ENCODE data around the gene ASTN2. TPM values are rescaled to one million over a fixed set of nuclear protein-coding genes. Genes with fewer than 3 reads are reported as not detected.

Gene ASTN2
- total and polyA plus RNA-seq, 2 donors (not counting 3 experiments of a cell fraction or from before 2014, with no cell fraction given) = 1.0 to 1.9 TPM

DNA sequence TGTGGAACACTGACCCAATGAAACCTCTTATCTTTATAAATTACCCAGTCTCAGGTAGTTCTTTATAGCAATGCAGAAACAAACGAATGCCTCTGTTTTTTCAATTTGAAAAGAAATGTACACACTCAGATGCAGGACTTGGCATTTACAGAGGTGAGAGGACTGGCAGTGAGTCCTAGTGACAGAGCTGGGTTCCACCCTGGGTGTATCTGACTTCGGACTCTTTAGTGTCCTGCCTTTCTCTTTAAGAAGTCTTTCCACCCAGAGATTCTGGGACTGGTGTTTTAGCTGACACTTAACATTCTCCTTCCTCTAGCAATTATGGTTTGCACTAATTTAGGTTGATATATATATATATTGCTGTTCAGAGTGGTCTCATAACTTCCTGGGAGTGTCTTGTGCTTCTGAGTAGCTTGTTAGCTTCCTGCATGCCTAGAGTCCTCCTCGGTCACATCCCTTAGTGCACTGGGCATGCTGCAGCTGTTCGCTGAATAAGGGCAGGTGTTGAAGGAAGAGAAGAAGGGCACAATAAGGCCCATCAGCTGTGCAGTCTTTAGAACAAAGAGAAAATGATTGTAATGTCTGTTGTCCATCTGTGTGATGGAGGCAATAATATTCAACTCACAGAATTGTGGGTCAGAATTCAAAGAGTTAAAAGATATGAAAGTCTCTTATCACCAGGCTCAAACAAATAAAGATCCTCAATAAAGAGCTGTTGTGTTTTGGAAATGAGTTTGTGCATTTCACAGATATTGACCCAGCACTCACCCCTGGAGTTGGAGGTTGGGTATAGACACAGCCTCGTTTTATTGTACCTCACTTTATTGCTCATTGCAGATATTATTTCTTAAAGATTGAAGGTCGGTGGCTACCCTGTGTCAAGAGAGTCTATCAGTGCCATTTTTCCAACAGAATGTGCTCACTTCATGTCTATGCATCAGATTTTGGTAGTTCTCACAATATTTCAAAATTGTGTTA is 540.6 kb downstream of the ASTN2 start:
- Histone ChIP-seq H3K9ac (replicated peaks; ENCODE audit: extremely low read depth, insufficient read depth, low read length) (no peak overlapping the region), H3K9me1 (replicated peaks; ENCODE audit: control insufficient read depth, extremely low read depth, insufficient read depth, low read length) (no peaks in the 10 kb centered on the region), H3K27ac (ENCODE audit: insufficient read depth, low read depth, low read length) (no peak overlapping the region), H3K4me2 (ENCODE audit: insufficient read depth, low read length) (no peak overlapping the region), H3K27me3 (ENCODE audit: control insufficient read depth in 2 of 2, insufficient read depth in 2 of 2, low read length in 2 of 2) (no peaks in the 10 kb centered on the region), H3K36me3 (ENCODE audit: control insufficient read depth in 2 of 2, extremely low read depth in 1 of 2, insufficient read depth in 2 of 2, low read length in 2 of 2) (no peaks in the 10 kb centered on the region), H3K4me1 (ENCODE audit: control insufficient read depth, extremely low read depth, insufficient read depth, low read length) (no peaks in the 10 kb centered on the region), H3K79me2 (ENCODE audit: control insufficient read depth, insufficient read depth, low read length) (no peaks in the 10 kb centered on the region), H3K9me3 (replicated peaks; ENCODE audit: control insufficient read depth, insufficient read depth, low read length) (peaks cover 7% of the 10 kb centered on the region), H2AFZ (ENCODE audit: low read depth, low read length) (no peak overlapping the region), H4K20me1 (replicated peaks; ENCODE audit: control insufficient read depth, extremely low read depth, insufficient read depth, low read length) (no peaks in the 10 kb centered on the region), H3K4me3 (replicated peaks in 1 of 3; ENCODE audit: insufficient read depth in 1 of 3, low read depth in 1 of 3, low read length in 3 of 3) (no peak overlapping the region)
- FAIRE-seq (no peak), DNase-seq (ENCODE audit: low read depth, low spot score) (no peak)
- intact Hi-C loops (cut with micrococcal nuclease) = no loop called here
- no peak for TF ChIP-seq FOS (IDR thresholded peaks at IDR 0.05; ENCODE audit: borderline replicate concordance, insufficient read depth, low read length)
- TF ChIP-seq GATA2 (IDR thresholded peaks at IDR 0.05; ENCODE audit: insufficient read depth, insufficient read length, low read depth, low read length) = no peak
- no peak for TF ChIP-seq MYC (IDR thresholded peaks at IDR 0.05; ENCODE audit: low read depth, low read length)
- no peak for TF ChIP-seq POLR2A (IDR thresholded peaks at IDR 0.05; ENCODE audit: low read depth, low read length)
- no peak for TF ChIP-seq JUN (IDR thresholded peaks at IDR 0.05; ENCODE audit: borderline replicate concordance, insufficient read depth, insufficient read length, low read depth)
- TF ChIP-seq EZH2 (IDR thresholded peaks at IDR 0.05; ENCODE audit: borderline replicate concordance, low read depth, low read length, severe bottlenecking) = no peak
- TF ChIP-seq, protein P1, sequence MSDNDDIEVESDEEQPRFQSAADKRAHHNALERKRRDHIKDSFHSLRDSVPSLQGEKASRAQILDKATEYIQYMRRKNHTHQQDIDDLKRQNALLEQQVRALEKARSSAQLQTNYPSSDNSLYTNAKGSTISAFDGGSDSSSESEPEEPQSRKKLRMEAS (IDR thresholded peaks at IDR 0.05; ENCODE audit: insufficient read depth, insufficient read length) = no peak
- TF ChIP-seq, protein P2, sequence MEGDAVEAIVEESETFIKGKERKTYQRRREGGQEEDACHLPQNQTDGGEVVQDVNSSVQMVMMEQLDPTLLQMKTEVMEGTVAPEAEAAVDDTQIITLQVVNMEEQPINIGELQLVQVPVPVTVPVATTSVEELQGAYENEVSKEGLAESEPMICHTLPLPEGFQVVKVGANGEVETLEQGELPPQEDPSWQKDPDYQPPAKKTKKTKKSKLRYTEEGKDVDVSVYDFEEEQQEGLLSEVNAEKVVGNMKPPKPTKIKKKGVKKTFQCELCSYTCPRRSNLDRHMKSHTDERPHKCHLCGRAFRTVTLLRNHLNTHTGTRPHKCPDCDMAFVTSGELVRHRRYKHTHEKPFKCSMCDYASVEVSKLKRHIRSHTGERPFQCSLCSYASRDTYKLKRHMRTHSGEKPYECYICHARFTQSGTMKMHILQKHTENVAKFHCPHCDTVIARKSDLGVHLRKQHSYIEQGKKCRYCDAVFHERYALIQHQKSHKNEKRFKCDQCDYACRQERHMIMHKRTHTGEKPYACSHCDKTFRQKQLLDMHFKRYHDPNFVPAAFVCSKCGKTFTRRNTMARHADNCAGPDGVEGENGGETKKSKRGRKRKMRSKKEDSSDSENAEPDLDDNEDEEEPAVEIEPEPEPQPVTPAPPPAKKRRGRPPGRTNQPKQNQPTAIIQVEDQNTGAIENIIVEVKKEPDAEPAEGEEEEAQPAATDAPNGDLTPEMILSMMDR (IDR thresholded peaks at IDR 0.05; ENCODE audit: extremely low read depth in 1 of 2, insufficient read depth in 1 of 2, low read depth in 1 of 2, low read length in 2 of 2) = no peak
- TF ChIP-seq POLR2AphosphoS5 (IDR thresholded peaks at IDR 0.05; ENCODE audit: insufficient read depth, low read depth, low read length) = no peak
- dilution Hi-C loops (cut with MboI; ENCODE audit: extremely low pct_ligation_motif_present, low sequenced_read_pairs) = no loop called here
- ChIA-PET CTCF (no interaction called here), POLR2A (no interaction called here)
- no TSS peak for BruUV-seq (replicated peaks)

Data from endothelial cell of umbilical vein (primary cell).